Vagina (tissue), 2 donors: ENCODE measurements around the gene IMPG2. TPM values are rescaled to one million over a fixed set of nuclear protein-coding genes. Genes with fewer than 3 reads are reported as not detected.

ENCODE experiments used
- DNase-seq, 2 donors: peaks; one replicate each; pipeline ENCODE4 v3.0.0-alpha.2; 2017; ENCODE audit errors: extremely low spot score in 2 of 2
- H3K27ac ChIP-seq: fragments of 200-600 bp; sonication (generic); one replicate; pipeline ENCODE4 v1.5.1; 2019
- H3K27me3 ChIP-seq: fragments of 200-600 bp; sonication (generic); one replicate; pipeline ENCODE4 v1.5.1; 2019
- H3K36me3 ChIP-seq, 2 donors: fragments of 200-600 bp; sonication (generic); one replicate each; pipeline ENCODE4 v1.5.1; 2017 to 2019
- H3K4me1 ChIP-seq: fragments of 200-600 bp; sonication (generic); one replicate; pipeline ENCODE4 v1.5.1; 2019
- H3K4me3 ChIP-seq, 2 donors: fragments of 200-600 bp; sonication (generic); 1 replicate in 1 of 2; 2 replicates in 1 of 2; pipeline ENCODE4 v1.5.1; 2016 to 2019
- H3K9me3 ChIP-seq: fragments of 200-600 bp; sonication (generic); one replicate; pipeline ENCODE4 v1.5.1; 2019
- POLR2A ChIP-seq, 2 donors: fragments of 450-650 bp; IDR thresholded peaks; one replicate each; pipeline ENCODE4 v1.6.1; 2017; ENCODE audit warnings: antibody characterized with exemption in 2 of 2, mild to moderate bottlenecking in 2 of 2, moderate library complexity in 2 of 2
- POLR2AphosphoS5 ChIP-seq, 2 donors: sonication (generic); formaldehyde crosslinking; IDR thresholded peaks; one replicate each; pipeline ENCODE4 v1.9.0; 2017; ENCODE audit warnings: antibody characterized with exemption in 2 of 2, mild to moderate bottlenecking in 2 of 2, low read depth in 1 of 2; ENCODE audit not compliant: insufficient read depth in 1 of 2
- intact Hi-C: fragments of 100-400 bp; cut with DNase I; formaldehyde crosslinking; loops from one replicate; pipeline ENCODE4 v1.15.1; 2023
- total RNA-seq: library from RNA; depleted of rRNA; stranded (reverse); fragments of >200 nt; gene quantifications from one replicate; pipeline ENCODE4 v1.2.3, GENCODE V29; 2016
- TF ChIP-seq, protein P1 (sequence below), 3 experiments: fragments of 450-650 bp in 2 of 3; fragments of 200-600 bp in 1 of 3; sonication (generic) in 1 of 3; IDR thresholded peaks; one replicate each; pipeline ENCODE4 v1.5.1; 2017 to 2019; ENCODE audit warnings: antibody characterized with exemption in 3 of 3, mild to moderate bottlenecking in 2 of 3, moderate library complexity in 2 of 3

Gene IMPG2
- total RNA-seq, 1 donor from 2014 or later: 0.25 TPM

DNA sequence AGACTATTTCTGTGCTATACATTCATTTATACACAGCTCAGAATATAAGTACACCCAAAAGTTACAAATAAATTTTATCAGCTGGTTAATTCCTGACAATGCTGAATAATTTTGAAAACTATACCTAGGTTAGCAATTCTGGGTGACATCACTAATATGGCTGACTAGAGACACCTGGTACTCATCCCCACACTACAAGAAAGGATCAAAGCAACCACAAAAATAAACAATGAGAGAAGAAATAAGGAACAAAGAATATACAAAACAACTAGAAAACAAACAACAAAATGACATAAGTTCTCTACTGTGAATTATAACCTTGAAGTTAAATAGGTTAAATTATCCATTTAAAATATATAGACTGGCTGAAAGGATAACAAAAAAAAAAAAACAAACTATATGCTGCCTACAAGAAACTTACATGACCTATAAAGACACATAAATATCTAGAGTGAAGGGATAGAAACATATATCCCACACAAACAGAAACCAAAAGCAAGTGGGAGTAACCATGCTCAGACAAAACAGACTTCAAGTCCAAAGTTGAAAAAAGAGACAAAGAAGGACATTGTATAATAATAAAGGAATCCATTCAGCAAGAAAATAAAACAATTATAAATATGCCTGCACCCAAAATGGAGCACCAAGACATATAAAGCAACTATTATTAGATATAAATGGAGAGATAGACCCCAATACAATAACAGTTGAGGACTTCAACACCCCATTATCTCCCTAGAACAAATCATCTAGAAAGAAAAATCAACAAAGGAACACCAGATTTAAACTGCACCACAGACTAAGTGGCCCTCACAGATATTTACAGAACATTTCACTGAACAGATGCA is 57.8 kb downstream of the IMPG2 start:
- intact Hi-C loops: no loop called here
- DNase-seq: no peak
- H3K36me3 ChIP-seq: no peaks in the 10 kb centered on the region
- H3K4me1 ChIP-seq: no peaks in the 10 kb centered on the region
- no peaks in the 10 kb centered on the region for H3K9me3 ChIP-seq
- TF ChIP-seq, protein P1, sequence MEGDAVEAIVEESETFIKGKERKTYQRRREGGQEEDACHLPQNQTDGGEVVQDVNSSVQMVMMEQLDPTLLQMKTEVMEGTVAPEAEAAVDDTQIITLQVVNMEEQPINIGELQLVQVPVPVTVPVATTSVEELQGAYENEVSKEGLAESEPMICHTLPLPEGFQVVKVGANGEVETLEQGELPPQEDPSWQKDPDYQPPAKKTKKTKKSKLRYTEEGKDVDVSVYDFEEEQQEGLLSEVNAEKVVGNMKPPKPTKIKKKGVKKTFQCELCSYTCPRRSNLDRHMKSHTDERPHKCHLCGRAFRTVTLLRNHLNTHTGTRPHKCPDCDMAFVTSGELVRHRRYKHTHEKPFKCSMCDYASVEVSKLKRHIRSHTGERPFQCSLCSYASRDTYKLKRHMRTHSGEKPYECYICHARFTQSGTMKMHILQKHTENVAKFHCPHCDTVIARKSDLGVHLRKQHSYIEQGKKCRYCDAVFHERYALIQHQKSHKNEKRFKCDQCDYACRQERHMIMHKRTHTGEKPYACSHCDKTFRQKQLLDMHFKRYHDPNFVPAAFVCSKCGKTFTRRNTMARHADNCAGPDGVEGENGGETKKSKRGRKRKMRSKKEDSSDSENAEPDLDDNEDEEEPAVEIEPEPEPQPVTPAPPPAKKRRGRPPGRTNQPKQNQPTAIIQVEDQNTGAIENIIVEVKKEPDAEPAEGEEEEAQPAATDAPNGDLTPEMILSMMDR (IDR thresholded peaks at IDR 0.05): no peak
- TF ChIP-seq POLR2A (IDR thresholded peaks at IDR 0.05): no peak
- H3K27me3 ChIP-seq: no peaks in the 10 kb centered on the region
- no peak overlapping the region for H3K4me3 ChIP-seq
- no peak overlapping the region for H3K27ac ChIP-seq

DNA sequence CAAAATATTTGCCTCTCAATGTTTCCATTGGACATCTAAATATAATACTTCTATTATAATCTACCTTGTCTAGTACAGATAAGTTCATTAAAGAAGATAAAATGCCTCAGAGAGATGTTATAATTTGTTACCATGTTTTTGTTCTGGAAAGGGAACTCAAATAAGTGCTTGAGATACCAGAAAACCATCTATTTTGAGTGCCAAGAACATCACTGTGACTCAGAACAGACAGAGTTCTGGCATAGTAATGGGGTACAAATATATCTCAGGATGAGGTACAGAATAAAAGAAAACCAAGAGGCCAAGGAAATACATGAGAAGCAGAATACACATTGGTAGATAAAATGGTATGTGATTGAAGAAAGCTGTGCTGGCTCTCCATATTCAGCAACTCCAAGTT is 58.9 kb downstream of the IMPG2 start:
- H3K4me3 ChIP-seq: no peak overlapping the region
- H3K36me3 ChIP-seq: no peaks in the 10 kb centered on the region
- intact Hi-C loops: no loop called here
- no peaks in the 10 kb centered on the region for H3K9me3 ChIP-seq
- no peak for DNase-seq
- TF ChIP-seq, protein P1 (IDR thresholded peaks at IDR 0.05): no peak
- TF ChIP-seq POLR2A (IDR thresholded peaks at IDR 0.05) (no peak), POLR2AphosphoS5 (IDR thresholded peaks at IDR 0.05; ENCODE audit: insufficient read depth in 1 of 2, low read depth in 1 of 2) (no peak)
- H3K4me1 ChIP-seq: no peaks in the 10 kb centered on the region
- H3K27me3 ChIP-seq: no peaks in the 10 kb centered on the region
- no peak overlapping the region for H3K27ac ChIP-seq

DNA sequence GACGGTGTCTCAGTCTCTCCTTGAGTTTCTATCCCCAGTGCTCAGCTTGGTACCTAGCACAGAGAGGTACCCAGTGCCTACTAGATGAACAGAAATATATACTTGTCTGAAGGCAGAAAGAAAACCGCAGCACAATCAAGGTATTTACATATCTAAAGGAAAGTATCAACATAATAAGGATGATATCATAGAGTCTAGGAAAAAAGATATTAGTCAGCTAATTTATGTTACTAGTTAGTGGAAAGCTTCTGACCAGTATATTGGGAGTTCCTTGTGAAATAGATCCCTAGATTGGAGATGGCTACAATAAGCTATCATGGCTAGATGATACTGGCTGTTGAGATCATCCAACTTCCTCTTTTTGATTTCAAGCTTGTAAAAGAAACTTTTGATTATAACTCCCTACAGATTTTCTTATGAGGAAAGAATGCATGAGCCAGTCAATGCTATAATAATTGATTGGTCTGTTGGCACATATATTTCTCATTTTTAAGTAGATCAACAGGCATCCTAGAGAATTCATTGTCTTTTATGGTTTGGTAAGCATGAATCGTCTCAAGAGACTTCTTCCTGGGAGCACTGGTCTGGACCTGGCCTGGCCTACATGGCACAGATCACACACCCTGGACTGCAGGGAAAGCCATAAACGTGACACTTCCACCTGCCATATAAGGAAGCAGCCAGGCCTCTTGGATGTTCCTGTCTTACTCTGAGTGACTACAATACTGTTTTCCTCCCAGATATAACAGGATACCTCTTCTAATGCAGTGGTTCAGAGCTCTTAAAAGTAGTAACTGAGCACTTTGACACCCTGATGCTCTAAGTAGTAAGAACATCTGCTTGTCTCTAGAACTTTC is 60.7 kb downstream of the IMPG2 start:
- Histone ChIP-seq H3K9me3 (no peaks in the 10 kb centered on the region), H3K27me3 (no peaks in the 10 kb centered on the region), H3K36me3 (no peaks in the 10 kb centered on the region), H3K4me3 (no peak overlapping the region), H3K27ac (no peak overlapping the region), H3K4me1 (no peaks in the 10 kb centered on the region)
- TF ChIP-seq, protein P1 (IDR thresholded peaks at IDR 0.05): no peak
- TF ChIP-seq POLR2A (IDR thresholded peaks at IDR 0.05) (no peak), POLR2AphosphoS5 (IDR thresholded peaks at IDR 0.05; ENCODE audit: insufficient read depth in 1 of 2, low read depth in 1 of 2) (no peak)
- no peak for DNase-seq
- intact Hi-C loops: no loop called here

DNA sequence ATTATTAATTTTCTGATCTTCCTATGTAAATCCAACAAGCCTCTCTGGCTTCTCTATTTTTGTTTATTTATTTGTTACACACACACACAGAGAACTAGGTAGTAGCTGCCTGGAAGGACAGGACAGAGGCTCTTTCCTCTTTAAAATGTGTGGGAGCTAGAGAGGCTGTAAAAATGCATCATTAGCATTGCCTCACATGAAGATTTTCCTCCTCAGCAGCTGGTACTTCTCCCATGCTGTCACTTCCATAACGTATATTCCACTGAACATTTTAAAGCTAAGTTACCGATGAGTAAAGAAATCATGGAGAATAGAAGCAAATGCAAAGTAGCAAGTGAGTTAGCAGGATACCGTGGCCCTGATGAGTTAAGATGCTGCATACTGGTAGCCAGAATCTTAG is 63.9 kb downstream of the IMPG2 start:
- Histone ChIP-seq H3K36me3 (no peaks in the 10 kb centered on the region), H3K27ac (no peak overlapping the region), H3K4me1 (no peaks in the 10 kb centered on the region), H3K9me3 (no peaks in the 10 kb centered on the region), H3K27me3 (no peaks in the 10 kb centered on the region), H3K4me3 (no peak overlapping the region)
- no peak for DNase-seq
- TF ChIP-seq POLR2A (IDR thresholded peaks at IDR 0.05) (no peak), POLR2AphosphoS5 (IDR thresholded peaks at IDR 0.05; ENCODE audit: insufficient read depth in 1 of 2, low read depth in 1 of 2) (no peak)
- TF ChIP-seq, protein P1 (IDR thresholded peaks at IDR 0.05): no peak
- intact Hi-C loops: no loop called here
